ENCODE measurements around the gene OTX2. TPM values are rescaled to one million over a fixed set of nuclear protein-coding genes. Genes with fewer than 3 reads are reported as not detected.

OTX2 gene
- total RNA-seq, 1 experiment from 2014 or later = not detected

GRCh38 chr14:56816574-56817391 is 6.5 kb upstream of the OTX2 start:
- no peak for DNase-seq
- Histone ChIP-seq H3K4me1 (no peaks in the 10 kb centered on the region), H3K27me3 (no peaks in the 10 kb centered on the region), H3K36me3 (no peaks in the 10 kb centered on the region), H3K27ac (no peak overlapping the region), H3K4me3 (no peak overlapping the region), H3K9me3 (replicated peaks) (no peaks in the 10 kb centered on the region)

DNA sequence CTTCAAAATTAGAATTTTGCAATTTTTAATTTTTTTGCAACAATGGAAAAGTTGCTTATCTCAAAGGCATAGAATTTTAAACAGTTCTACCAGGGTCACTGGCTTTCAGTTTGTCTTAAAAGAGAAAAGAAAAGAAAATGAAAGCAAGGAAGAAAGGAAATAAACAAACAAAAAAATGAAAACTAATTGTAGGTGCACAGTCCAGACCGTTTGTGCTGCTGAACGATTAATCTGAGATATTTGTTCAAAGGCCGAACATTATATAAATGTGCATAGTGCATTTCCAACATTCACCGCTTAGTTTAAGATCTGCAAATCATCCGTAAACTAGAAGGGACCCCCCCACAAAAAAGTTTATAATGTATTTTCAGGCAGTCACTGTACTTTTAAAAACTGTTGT is 5.5 kb upstream of the OTX2 start:
- no peaks in the 10 kb centered on the region for H3K4me1 ChIP-seq
- no peak for DNase-seq
- no peaks in the 10 kb centered on the region for H3K27me3 ChIP-seq
- no peak overlapping the region for H3K27ac ChIP-seq
- H3K4me3 ChIP-seq = no peak overlapping the region
- no peaks in the 10 kb centered on the region for H3K36me3 ChIP-seq
- H3K9me3 ChIP-seq (replicated peaks) = no peaks in the 10 kb centered on the region

GRCh38 chr14:56814969-56815700 is 4.9 kb upstream of the OTX2 start:
- no peak for DNase-seq
- no peaks in the 10 kb centered on the region for H3K36me3 ChIP-seq
- H3K27me3 ChIP-seq = no peaks in the 10 kb centered on the region
- no peaks in the 10 kb centered on the region for H3K9me3 ChIP-seq (replicated peaks)
- H3K27ac ChIP-seq = no peak overlapping the region
- no peak overlapping the region for H3K4me3 ChIP-seq
- H3K4me1 ChIP-seq = no peaks in the 10 kb centered on the region

- Histone ChIP-seq H3K27ac (no peak overlapping the region), H3K36me3 (no peaks in the 10 kb centered on the region), H3K9me3 (replicated peaks) (no peaks in the 10 kb centered on the region), H3K27me3 (no peaks in the 10 kb centered on the region), H3K4me3 (no peak overlapping the region), H3K4me1 (no peaks in the 10 kb centered on the region)
- no peak for DNase-seq
Observed at GRCh38 chr14:56814519-56814959, 4.3 kb upstream of the OTX2 start.

- H3K27ac ChIP-seq = no peak overlapping the region
- no peaks in the 10 kb centered on the region for H3K4me1 ChIP-seq
- no peaks in the 10 kb centered on the region for H3K27me3 ChIP-seq
- no peaks in the 10 kb centered on the region for H3K9me3 ChIP-seq (replicated peaks)
- no peak overlapping the region for H3K4me3 ChIP-seq
- no peak for DNase-seq
- no peaks in the 10 kb centered on the region for H3K36me3 ChIP-seq
Observed at GRCh38 chr14:56813143-56813551, 2.9 kb upstream of the OTX2 start.

- H3K36me3 ChIP-seq = no peaks in the 10 kb centered on the region
- no peaks in the 10 kb centered on the region for H3K4me1 ChIP-seq
- H3K4me3 ChIP-seq = no peak overlapping the region
- no peak for DNase-seq
- no peaks in the 10 kb centered on the region for H3K9me3 ChIP-seq (replicated peaks)
- no peak overlapping the region for H3K27ac ChIP-seq
- H3K27me3 ChIP-seq = no peaks in the 10 kb centered on the region
Observed at GRCh38 chr14:56812364-56813141, 2.3 kb upstream of the OTX2 start.

- no peaks in the 10 kb centered on the region for H3K9me3 ChIP-seq (replicated peaks)
- H3K27me3 ChIP-seq = no peaks in the 10 kb centered on the region
- no peaks in the 10 kb centered on the region for H3K36me3 ChIP-seq
- no peak overlapping the region for H3K4me3 ChIP-seq
- H3K4me1 ChIP-seq = no peaks in the 10 kb centered on the region
- H3K27ac ChIP-seq = no peak overlapping the region
- DNase-seq = no peak
Observed at GRCh38 chr14:56811593-56812363, 1.5 kb upstream of the OTX2 start.

GRCh38 chr14:56810836-56811592 is 735 bp upstream of the OTX2 start:
- Histone ChIP-seq H3K4me1 (no peaks in the 10 kb centered on the region), H3K27ac (no peak overlapping the region), H3K9me3 (replicated peaks) (no peaks in the 10 kb centered on the region), H3K36me3 (no peaks in the 10 kb centered on the region), H3K27me3 (no peaks in the 10 kb centered on the region), H3K4me3 (no peak overlapping the region)
- no peak for DNase-seq

DNA sequence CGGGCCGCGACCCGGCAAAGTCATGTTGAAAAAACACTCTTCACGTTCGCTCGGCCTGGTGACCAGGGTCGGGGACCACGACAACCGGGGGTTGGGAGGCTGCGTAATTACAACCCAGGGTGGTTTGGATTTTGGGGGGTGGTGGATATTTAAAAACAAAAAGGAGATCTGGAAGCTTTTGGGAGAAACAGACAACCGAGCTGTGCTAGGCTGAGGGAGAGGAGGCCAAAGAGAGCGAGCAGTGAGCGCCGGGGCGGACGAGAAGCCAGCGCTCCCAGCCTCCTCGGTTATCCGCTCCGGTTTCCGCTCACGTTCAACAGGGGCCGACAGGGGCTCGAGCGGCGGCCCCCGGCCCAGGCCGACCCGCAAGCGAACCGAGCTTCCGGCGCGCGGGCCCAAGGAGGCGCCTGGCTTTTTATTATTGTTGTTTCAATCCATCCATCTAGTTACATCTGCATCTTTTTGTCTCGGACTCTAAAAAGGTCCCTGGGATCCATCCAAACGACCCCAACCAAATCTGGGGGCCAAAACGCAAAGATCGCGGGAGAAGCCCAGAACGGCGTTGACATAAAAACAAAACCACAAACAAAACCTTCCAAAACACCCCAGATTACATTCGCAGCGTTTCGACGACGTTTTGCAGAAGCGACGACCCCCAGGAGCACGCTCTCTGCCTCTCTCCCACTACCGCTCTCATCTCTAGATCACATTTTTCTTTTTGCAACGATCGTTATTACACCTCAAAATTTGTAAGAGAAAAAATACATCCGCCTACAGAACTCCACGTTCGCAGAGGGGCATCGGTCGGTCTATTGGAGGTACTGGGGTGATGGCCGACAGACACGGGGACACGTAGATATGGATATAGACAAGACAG is 771 bp downstream of the OTX2 start:
- Histone ChIP-seq H3K36me3 (no peaks in the 10 kb centered on the region), H3K27me3 (no peaks in the 10 kb centered on the region), H3K9me3 (replicated peaks) (no peaks in the 10 kb centered on the region), H3K4me3 (no peak overlapping the region), H3K4me1 (no peaks in the 10 kb centered on the region), H3K27ac (no peak overlapping the region)
- DNase-seq = no peak

DNA sequence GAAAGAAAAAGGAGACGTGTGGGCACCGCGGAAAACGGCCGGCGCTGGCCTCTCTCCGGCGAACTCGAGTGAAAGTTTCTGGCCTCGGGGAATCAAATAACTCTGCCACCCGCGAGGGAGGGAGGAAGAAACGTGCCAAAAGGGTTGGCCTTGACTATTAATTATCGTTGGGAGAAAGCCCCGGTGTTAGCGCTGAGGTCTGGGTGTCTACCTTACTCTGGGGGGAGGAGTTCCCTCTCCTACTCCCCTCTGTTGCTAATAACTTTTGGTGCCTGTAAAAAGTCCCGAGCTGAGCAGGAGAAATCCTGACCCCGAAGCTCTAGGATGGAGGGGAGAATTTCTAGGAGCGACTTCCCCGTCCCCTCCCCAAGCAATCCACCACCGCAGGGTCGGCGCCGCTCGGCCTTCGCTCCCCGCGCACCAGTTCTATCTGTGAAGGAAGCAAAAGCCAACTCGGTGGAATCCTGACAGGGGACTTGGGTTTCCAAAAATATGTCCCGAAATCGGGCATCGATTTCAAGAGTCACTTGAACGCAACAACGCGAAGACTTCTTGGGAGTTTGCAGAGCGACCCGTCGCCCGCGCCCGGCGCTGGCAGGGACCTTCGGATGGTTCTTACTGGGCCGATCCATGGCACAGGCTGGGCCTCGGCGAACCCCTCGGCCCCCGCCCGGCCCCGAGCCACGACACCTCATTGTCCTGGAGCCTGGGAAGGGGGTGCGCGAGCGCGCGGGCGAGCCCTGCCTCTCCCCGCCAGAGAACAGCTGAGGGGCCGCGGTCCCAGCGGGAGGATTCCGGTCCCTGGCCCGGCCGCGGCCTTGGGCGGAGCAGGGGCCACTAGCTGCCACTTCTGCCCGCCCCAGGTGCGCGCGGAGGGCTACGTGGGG is 1.7 kb downstream of the OTX2 start:
- Histone ChIP-seq H3K36me3 (no peaks in the 10 kb centered on the region), H3K4me3 (no peak overlapping the region), H3K4me1 (no peaks in the 10 kb centered on the region), H3K27ac (no peak overlapping the region), H3K9me3 (replicated peaks) (no peaks in the 10 kb centered on the region), H3K27me3 (no peaks in the 10 kb centered on the region)
- no peak for DNase-seq

DNA sequence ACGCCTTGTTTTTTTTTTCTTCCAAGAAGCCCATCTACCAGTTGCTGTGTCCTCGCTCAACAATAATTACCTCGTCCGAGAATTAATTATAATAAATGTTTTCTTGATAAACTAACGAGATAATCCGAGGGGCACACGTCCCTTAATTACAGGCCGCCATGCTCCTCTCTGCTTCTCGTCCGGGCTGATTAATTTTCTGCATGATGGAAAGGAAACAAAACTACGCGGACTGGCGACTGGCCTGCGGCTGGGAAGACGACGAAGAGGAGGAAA is 2.2 kb downstream of the OTX2 start:
- no peak overlapping the region for H3K27ac ChIP-seq
- H3K4me3 ChIP-seq = no peak overlapping the region

GRCh38 chr14:56807386-56808109 is 2.7 kb downstream of the OTX2 start:
- Histone ChIP-seq H3K4me3 (no peak overlapping the region), H3K4me1 (no peaks in the 10 kb centered on the region), H3K27ac (no peak overlapping the region), H3K36me3 (no peaks in the 10 kb centered on the region), H3K9me3 (replicated peaks) (no peaks in the 10 kb centered on the region), H3K27me3 (no peaks in the 10 kb centered on the region)
- no peak for DNase-seq

More for the DNA sequence above, 2.2 kb downstream of the OTX2 start:
- H3K36me3 ChIP-seq = no peaks in the 10 kb centered on the region
- DNase-seq = no peak
- H3K27me3 ChIP-seq = no peaks in the 10 kb centered on the region
- no peaks in the 10 kb centered on the region for H3K9me3 ChIP-seq (replicated peaks)
- no peaks in the 10 kb centered on the region for H3K4me1 ChIP-seq

All from SJCRH30 (cell line).